Ishikawa (cell line): ENCODE measurements around the gene DNPEP.

Experiments
- CEBPB ChIP-seq: IDR thresholded peaks from 2 replicates; pipeline ENCODE4 v1.6.1; 2012
- CREB1 ChIP-seq: IDR thresholded peaks from 2 replicates; pipeline ENCODE4 v1.6.1; 2012; ENCODE audit warnings: low read depth
- EGR1 ChIP-seq: IDR thresholded peaks from 2 replicates; pipeline ENCODE4 v1.6.1; 2012
- EP300 ChIP-seq: IDR thresholded peaks from 2 replicates; pipeline ENCODE4 v1.6.1; 2012; ENCODE audit warnings: borderline replicate concordance
- FOXM1 ChIP-seq: IDR thresholded peaks from 2 replicates; pipeline ENCODE4 v1.6.1; 2012; ENCODE audit warnings: low read depth, borderline replicate concordance
- NFIC ChIP-seq: IDR thresholded peaks from 2 replicates; pipeline ENCODE4 v1.6.1; 2012
- RAD21 ChIP-seq: IDR thresholded peaks from 2 replicates; pipeline ENCODE4 v1.6.1; 2012; ENCODE audit warnings: low read depth
- TAF1 ChIP-seq: IDR thresholded peaks from 2 replicates; pipeline ENCODE4 v1.6.1; 2012; ENCODE audit warnings: low read depth, mild to moderate bottlenecking
- TCF12 ChIP-seq: IDR thresholded peaks from 2 replicates; pipeline ENCODE4 v1.6.1; 2012; ENCODE audit warnings: low read depth
- TEAD4 ChIP-seq: IDR thresholded peaks from 2 replicates; pipeline ENCODE4 v1.6.1; 2012
- YY1 ChIP-seq: IDR thresholded peaks from 2 replicates; pipeline ENCODE4 v1.6.1; 2012; ENCODE audit warnings: low read depth
- ZBTB7A ChIP-seq: IDR thresholded peaks from 2 replicates; pipeline ENCODE4 v1.6.1; 2012; ENCODE audit warnings: low read depth
- TF ChIP-seq, protein P1 (sequence below): IDR thresholded peaks from 2 replicates; pipeline ENCODE4 v1.6.1; 2012
- TF ChIP-seq, protein P2 (sequence below): IDR thresholded peaks from 2 replicates; pipeline ENCODE4 v1.6.1; 2012; ENCODE audit warnings: low read depth, mild to moderate bottlenecking
- TF ChIP-seq, protein P3 (sequence below): IDR thresholded peaks from 2 replicates; pipeline ENCODE4 v1.6.1; 2012

The DNPEP gene

DNA sequence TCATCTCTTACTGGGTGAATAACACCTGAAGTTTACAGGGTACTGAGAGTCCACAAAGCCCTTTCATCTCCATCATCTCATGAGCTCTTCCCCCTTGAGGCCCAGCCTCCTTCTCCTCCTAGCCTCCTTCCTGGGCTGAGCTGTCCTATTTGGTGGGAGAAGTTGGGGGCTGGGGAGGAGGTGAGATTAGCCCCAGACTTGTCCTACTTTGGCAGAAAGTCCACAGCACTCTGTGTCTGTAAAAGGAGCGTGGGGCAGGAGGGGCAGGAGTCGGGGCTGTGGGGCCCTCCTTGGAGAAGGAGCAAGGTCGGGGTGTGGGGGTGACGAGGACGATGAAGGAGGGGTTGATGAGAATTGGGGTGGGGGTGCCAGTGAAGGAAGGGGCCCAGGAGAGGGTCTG, 20.5 kb upstream of the DNPEP start:
- no peak for TF ChIP-seq ZBTB7A
- TF ChIP-seq, protein P1, sequence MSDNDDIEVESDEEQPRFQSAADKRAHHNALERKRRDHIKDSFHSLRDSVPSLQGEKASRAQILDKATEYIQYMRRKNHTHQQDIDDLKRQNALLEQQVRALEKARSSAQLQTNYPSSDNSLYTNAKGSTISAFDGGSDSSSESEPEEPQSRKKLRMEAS = no peak

DNA sequence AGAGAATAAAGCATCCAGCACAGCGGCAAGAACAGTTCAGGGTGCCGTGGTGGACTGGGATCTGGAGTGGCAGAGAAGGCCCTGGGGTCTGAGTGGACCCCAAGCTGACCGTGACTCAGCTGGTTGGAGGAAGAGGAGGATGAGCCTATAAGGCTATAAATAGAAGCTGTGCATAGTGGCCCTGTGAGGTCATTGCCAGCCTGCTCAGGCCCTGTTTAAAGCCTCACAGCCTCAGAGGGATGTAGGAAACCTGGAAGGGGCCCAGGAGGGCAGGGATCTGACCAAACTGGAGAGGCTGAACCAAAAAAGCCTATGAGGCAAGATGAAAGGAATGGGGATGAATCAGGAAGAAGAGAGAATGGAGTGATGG, 19.1 kb upstream of the DNPEP start:
- TF ChIP-seq YY1 = no peak
- TF ChIP-seq, protein P2, sequence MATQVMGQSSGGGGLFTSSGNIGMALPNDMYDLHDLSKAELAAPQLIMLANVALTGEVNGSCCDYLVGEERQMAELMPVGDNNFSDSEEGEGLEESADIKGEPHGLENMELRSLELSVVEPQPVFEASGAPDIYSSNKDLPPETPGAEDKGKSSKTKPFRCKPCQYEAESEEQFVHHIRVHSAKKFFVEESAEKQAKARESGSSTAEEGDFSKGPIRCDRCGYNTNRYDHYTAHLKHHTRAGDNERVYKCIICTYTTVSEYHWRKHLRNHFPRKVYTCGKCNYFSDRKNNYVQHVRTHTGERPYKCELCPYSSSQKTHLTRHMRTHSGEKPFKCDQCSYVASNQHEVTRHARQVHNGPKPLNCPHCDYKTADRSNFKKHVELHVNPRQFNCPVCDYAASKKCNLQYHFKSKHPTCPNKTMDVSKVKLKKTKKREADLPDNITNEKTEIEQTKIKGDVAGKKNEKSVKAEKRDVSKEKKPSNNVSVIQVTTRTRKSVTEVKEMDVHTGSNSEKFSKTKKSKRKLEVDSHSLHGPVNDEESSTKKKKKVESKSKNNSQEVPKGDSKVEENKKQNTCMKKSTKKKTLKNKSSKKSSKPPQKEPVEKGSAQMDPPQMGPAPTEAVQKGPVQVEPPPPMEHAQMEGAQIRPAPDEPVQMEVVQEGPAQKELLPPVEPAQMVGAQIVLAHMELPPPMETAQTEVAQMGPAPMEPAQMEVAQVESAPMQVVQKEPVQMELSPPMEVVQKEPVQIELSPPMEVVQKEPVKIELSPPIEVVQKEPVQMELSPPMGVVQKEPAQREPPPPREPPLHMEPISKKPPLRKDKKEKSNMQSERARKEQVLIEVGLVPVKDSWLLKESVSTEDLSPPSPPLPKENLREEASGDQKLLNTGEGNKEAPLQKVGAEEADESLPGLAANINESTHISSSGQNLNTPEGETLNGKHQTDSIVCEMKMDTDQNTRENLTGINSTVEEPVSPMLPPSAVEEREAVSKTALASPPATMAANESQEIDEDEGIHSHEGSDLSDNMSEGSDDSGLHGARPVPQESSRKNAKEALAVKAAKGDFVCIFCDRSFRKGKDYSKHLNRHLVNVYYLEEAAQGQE = no peak
- TF ChIP-seq TCF12 = no peak
- TF ChIP-seq ZBTB7A = no peak
- TF ChIP-seq TAF1 = no peak

DNA sequence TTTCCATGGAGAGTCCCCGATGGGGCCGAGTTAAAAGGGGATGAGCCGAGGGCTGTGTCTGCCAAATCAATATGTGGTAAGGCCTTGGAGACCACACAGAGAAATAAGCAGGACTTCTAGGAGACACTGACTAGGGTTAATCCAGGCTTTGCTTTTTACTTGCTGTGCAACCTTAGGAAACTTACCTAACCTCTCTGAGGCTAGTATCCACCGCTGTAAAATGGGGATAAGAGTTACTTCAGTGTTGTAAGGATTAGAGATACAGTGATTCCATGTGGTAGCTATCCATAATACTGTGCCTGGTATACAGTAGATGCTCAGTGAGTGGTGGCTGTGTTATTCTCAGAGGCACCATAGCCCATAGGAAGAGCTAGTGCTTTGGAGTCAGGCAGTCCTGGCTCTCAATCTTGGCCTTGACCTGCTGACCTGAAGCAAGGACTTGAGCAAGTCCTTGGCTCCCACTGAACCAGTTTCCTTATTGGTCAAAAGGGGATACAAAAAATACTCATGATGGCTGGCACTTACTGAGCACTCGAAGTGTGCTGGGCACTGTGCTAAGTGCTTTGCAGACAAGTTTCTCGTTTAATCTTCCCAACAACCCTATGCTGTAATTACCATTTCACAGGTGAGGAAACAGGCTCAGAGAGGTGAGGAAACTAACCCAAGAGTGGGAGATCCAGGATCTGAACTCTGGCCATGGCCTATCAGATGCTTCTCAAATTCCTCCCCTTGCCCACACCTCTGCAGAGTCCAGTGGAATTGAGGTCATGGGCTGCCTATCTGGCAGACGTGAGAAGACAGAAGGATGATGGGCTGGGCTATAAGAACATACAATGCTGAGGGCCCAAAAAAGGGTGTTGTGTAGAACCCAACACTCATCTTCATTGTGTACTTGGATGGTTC, 18.5 kb upstream of the DNPEP start:
- TF ChIP-seq CREB1 (no peak), RAD21 (no peak), FOXM1 (no peak), EGR1 (no peak), YY1 (no peak), TAF1 (no peak), CEBPB (no peak), TEAD4 (no peak), EP300 (no peak), ZBTB7A (no peak), NFIC (no peak), TCF12 (no peak)
- TF ChIP-seq, protein P2 = no peak
- TF ChIP-seq, protein P1 = no peak
- TF ChIP-seq, protein P3, sequence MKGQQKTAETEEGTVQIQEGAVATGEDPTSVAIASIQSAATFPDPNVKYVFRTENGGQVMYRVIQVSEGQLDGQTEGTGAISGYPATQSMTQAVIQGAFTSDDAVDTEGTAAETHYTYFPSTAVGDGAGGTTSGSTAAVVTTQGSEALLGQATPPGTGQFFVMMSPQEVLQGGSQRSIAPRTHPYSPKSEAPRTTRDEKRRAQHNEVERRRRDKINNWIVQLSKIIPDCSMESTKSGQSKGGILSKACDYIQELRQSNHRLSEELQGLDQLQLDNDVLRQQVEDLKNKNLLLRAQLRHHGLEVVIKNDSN = no peak

DNA sequence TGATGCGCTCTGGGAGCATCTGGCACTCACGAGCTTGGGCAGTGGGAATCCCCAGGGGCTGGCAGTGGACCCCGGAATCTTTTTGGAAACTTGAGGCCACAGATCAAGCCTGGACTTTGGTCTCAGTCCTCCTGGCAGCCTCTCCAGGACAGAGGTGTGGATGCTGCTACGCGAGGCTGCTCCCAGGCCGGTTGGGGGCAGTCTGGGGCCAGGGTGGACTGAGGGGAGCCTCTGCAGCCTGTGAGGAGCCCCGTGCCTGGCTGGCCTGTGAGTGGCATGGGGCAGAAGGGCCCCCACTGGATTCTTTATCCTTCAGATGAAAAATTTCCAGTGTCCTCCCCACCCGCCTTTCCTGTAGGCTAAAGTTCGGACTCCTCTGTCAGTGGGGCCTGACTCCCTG, 17.7 kb upstream of the DNPEP start:
- TF ChIP-seq, protein P2 = no peak
- TF ChIP-seq EGR1 (no peak), CREB1 (no peak), CEBPB (no peak), TCF12 (no peak), RAD21 (no peak), FOXM1 (no peak)
- TF ChIP-seq, protein P1 = no peak
- TF ChIP-seq, protein P3 = no peak

DNA sequence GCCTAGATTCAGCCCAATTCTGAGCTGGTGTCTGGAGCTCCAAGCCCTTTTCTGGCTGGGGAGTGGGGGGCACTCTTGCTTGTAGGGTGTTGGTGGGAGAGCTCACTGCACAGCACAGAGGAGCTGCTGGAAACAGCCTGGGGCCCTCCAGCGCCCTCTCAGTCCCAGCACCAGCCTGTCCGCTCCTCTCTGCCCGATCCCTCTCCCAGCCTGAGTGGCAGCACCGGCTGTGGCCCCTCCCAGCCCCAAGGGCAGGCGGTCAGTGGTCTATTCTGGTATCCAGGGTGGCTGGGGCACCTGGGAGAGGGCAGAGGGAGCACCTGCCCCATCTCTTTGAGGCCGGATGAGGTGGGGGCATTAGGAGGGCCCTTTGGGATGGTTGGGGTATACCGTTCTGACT, 17.2 kb upstream of the DNPEP start:
- TF ChIP-seq TAF1 (no peak), ZBTB7A (no peak), RAD21 (no peak), FOXM1 (no peak), CREB1 (no peak), EGR1 (no peak), YY1 (no peak)
